A673 (cell line): ENCODE results near the gene ATRNL1. TPM values are rescaled to one million over a fixed set of nuclear protein-coding genes. Genes with fewer than 3 reads are reported as not detected.
A peak's percentile ranks its signal among the peaks of the same experiment; 100 is the strongest.

Experiments used
- BruUV-seq: library from RNA; stranded (reverse); fragments of 400-500 nt; replicated peaks from 2 replicates; lab custom pipeline; 2021; lab: Mats Ljungman, UMichigan
- CTCF ChIA-PET: fragments of 300-600 bp; sonication (Branson Sonifier 250); formaldehyde crosslinking; loops from one replicate; lab custom pipeline; 2022; ENCODE audit warnings: antibody characterized with exemption; lab: Charles Lee
- POLR2A ChIA-PET: fragments of 300-600 bp; sonication (Branson Sonifier 250); formaldehyde crosslinking; loops from one replicate; lab custom pipeline; 2022; ENCODE audit warnings: antibody characterized with exemption; ENCODE audit not compliant: low non-redundant PET; lab: Charles Lee
- DNase-seq: peaks from one replicate; pipeline ENCODE4 v3.0.0-alpha.2; 2015; ENCODE audit warnings: low spot score
- H3K27ac ChIP-seq: fragments of 200-600 bp; sonication (generic); 2 replicates; pipeline ENCODE4 v1.5.1; 2016; ENCODE audit warnings: mixed run types, low read depth, mild to moderate bottlenecking, mixed read lengths, antibody characterized with exemption, low read length; ENCODE audit not compliant: poor library complexity, severe bottlenecking
- H3K27me3 ChIP-seq: fragments of 200-600 bp; sonication (generic); replicated peaks from 2 replicates; pipeline ENCODE4 v1.6.1; 2017; ENCODE audit warnings: mixed run types, low read depth, mild to moderate bottlenecking, mixed read lengths, antibody characterized with exemption, low read length; ENCODE audit not compliant: insufficient read depth, poor library complexity
- H3K36me3 ChIP-seq: fragments of 200-600 bp; sonication (generic); 2 replicates; pipeline ENCODE4 v1.6.1; 2016; ENCODE audit warnings: mixed run types, mild to moderate bottlenecking, mixed read lengths, antibody characterized with exemption, low read length; ENCODE audit not compliant: insufficient read depth, poor library complexity, severe bottlenecking
- H3K4me1 ChIP-seq: fragments of 200-600 bp; sonication (generic); 2 replicates; pipeline ENCODE4 v1.6.1; 2017; ENCODE audit warnings: mixed run types, mild to moderate bottlenecking, mixed read lengths, antibody characterized with exemption, low read length; ENCODE audit not compliant: insufficient read depth, poor library complexity, severe bottlenecking
- H3K4me3 ChIP-seq: fragments of 200-600 bp; sonication (generic); 2 replicates; pipeline ENCODE4 v1.5.1; 2016; ENCODE audit warnings: low read depth, mixed run types, mild to moderate bottlenecking, mixed read lengths, low read length; ENCODE audit not compliant: poor library complexity, severe bottlenecking
- H3K9me3 ChIP-seq: fragments of 200-600 bp; sonication (generic); 2 replicates; pipeline ENCODE4 v1.6.1; 2016; ENCODE audit warnings: mixed run types, low read depth, mild to moderate bottlenecking, mixed read lengths, antibody characterized with exemption, low read length; ENCODE audit not compliant: poor library complexity, severe bottlenecking
- EZH2 ChIP-seq: fragments of 200-600 bp; sonication (generic); IDR thresholded peaks from 2 replicates; pipeline ENCODE4 v1.6.1; 2017; ENCODE audit warnings: borderline replicate concordance, low read depth, mild to moderate bottlenecking, mixed read lengths, antibody characterized with exemption, low read length; ENCODE audit not compliant: poor library complexity, severe bottlenecking
- intact Hi-C: fragments of 100-400 bp; cut with micrococcal nuclease; formaldehyde crosslinking; loops from one replicate; pipeline ENCODE4 v1.10.0; 2022; ENCODE audit not compliant: unreplicated experiment
- total RNA-seq: library from RNA; stranded (reverse); gene quantifications from 2 replicates; pipeline ENCODE4 v1.2.3, GENCODE V29; 2021
- TF ChIP-seq, protein P1 (sequence below): fragments of 300-800, 200-600 bp; sonication (generic); conservative IDR thresholded peaks from 2 replicates; pipeline ENCODE4 v1.5.1; 2017; ENCODE audit warnings: low read depth, mild to moderate bottlenecking, antibody characterized with exemption, low read length, moderate library complexity, mixed read lengths

ATRNL1 gene
- total RNA-seq, 1 experiment from 2014 or later = 3.0 TPM

DNA sequence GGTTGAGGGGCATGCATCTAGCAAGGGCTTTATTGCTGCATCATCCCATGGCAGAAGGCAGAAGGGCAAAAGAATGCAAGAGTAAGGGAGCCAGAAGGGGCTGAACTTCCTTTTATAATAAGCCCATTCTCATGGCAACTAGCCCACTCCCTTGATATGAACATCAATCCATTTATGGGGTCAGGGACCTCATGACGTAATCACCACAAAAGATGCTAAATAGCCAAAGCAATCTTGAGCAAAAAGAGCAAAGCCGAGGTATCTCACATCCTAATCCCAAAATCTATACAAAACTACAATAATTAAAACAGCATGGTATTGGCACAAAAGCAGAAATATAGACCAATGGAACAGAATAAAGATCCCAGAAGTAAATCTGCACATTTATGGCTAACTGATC lies 499.9 kb downstream of the ATRNL1 start:
- TF ChIP-seq EZH2 = no peak
- TF ChIP-seq, protein P1, sequence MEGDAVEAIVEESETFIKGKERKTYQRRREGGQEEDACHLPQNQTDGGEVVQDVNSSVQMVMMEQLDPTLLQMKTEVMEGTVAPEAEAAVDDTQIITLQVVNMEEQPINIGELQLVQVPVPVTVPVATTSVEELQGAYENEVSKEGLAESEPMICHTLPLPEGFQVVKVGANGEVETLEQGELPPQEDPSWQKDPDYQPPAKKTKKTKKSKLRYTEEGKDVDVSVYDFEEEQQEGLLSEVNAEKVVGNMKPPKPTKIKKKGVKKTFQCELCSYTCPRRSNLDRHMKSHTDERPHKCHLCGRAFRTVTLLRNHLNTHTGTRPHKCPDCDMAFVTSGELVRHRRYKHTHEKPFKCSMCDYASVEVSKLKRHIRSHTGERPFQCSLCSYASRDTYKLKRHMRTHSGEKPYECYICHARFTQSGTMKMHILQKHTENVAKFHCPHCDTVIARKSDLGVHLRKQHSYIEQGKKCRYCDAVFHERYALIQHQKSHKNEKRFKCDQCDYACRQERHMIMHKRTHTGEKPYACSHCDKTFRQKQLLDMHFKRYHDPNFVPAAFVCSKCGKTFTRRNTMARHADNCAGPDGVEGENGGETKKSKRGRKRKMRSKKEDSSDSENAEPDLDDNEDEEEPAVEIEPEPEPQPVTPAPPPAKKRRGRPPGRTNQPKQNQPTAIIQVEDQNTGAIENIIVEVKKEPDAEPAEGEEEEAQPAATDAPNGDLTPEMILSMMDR = no peak
- H3K36me3 ChIP-seq = no peaks in the 10 kb centered on the region
- ChIA-PET CTCF (no interaction called here), POLR2A (no interaction called here)
- intact Hi-C loops = no loop called here
- H3K4me1 ChIP-seq = no peaks in the 10 kb centered on the region
- no peaks in the 10 kb centered on the region for H3K27me3 ChIP-seq
- no TSS peak for BruUV-seq
- no peaks in the 10 kb centered on the region for H3K9me3 ChIP-seq
- no peak overlapping the region for H3K27ac ChIP-seq
- no peak for DNase-seq
- H3K4me3 ChIP-seq = no peak overlapping the region

DNA sequence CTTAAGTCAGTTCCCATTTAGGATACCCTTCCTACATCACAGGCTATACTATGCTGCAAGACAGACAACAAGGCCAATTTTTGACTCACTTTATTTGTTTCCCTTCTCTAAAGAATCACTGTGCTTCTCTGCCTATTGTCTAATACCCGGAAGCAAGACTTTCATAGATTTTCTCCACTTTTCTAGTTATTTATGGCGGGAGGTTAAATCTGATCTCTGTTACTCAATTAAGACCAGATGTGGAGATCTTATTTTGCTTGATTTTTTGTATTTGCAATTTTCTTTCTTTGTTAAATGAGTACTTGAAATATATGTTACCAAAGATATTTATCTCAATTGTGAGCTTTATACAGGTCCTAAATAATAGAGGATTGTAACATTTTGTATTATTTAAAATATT lies 511.5 kb downstream of the ATRNL1 start:
- Histone ChIP-seq H3K27me3 (peaks cover 5% of the 10 kb centered on the region), H3K27ac (no peak overlapping the region), H3K36me3 (no peaks in the 10 kb centered on the region), H3K4me3 (no peak overlapping the region), H3K4me1 (no peaks in the 10 kb centered on the region), H3K9me3 (no peaks in the 10 kb centered on the region)
- peak; percentile 16 for DNase-seq
- no peak for TF ChIP-seq EZH2
- TF ChIP-seq, protein P1 = no peak
- ChIA-PET POLR2A (no interaction called here), CTCF (no interaction called here)
- intact Hi-C loops = no loop called here
- no TSS peak for BruUV-seq

DNA sequence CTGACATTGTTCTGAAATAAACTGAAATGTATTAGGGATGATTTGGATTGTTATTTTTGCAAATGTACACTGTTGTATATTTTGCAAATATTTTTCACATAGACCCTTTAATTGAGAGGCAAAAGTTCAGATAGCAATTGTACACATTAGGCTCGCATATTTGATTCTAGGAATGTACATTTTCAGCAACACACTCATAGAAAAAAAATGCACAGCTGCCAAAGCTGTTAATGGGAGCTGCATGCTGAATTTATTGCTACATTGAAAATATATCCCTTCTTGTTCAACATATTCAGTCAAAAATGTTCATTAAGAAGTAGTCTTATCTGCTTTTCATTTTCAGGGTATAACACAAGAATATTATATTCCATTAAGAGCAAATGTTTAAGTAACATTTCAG lies 512.9 kb downstream of the ATRNL1 start:
- H3K36me3 ChIP-seq = no peaks in the 10 kb centered on the region
- H3K4me3 ChIP-seq = no peak overlapping the region
- no peaks in the 10 kb centered on the region for H3K9me3 ChIP-seq
- peak; percentile 12 for DNase-seq
- no peak for TF ChIP-seq EZH2
- TF ChIP-seq, protein P1 = no peak
- intact Hi-C loops = no loop called here
- POLR2A ChIA-PET = no interaction called here
- peaks cover 4% of the 10 kb centered on the region for H3K27me3 ChIP-seq
- CTCF ChIA-PET = no interaction called here
- no TSS peak for BruUV-seq
- no peaks in the 10 kb centered on the region for H3K4me1 ChIP-seq
- no peak overlapping the region for H3K27ac ChIP-seq
